Activated CD4-positive, alpha-beta T cell treated with anti-CD3 and anti-CD28 coated beads, Interleukin-2, amount 10 ng/mL, durations not matched to agents 7 days and 5 days (primary cell): ENCODE results near the gene DCUN1D2. TPM values are rescaled to one million over a fixed set of nuclear protein-coding genes. Genes with fewer than 3 reads are reported as not detected.

Experiments
- CTCF ChIA-PET: fragments of 350-600 bp; sonication (Branson Sonifier 250); formaldehyde crosslinking; loops from one replicate; lab custom pipeline; 2021; ENCODE audit warnings: antibody characterized with exemption; lab: Charles Lee
- POLR2A ChIA-PET: fragments of 350-600 bp; sonication (Branson Sonifier 250); formaldehyde crosslinking; loops from one replicate; lab custom pipeline; 2021; ENCODE audit warnings: antibody characterized with exemption; lab: Charles Lee
- DNase-seq: peaks from one replicate; pipeline ENCODE4 v3.0.0-alpha.2; 2020
- H3K27ac Mint-ChIP-seq: one replicate; pipeline ENCODE4 v1.8.0; 2021; ENCODE audit warnings: mild to moderate bottlenecking, moderate library complexity, mixed read lengths
- H3K27me3 Mint-ChIP-seq: one replicate; pipeline ENCODE4 v1.8.0; 2021; ENCODE audit warnings: mixed read lengths
- H3K36me3 Mint-ChIP-seq: one replicate; pipeline ENCODE4 v1.8.0; 2021; ENCODE audit warnings: low read depth, mixed read lengths
- H3K4me1 Mint-ChIP-seq: one replicate; pipeline ENCODE4 v1.8.0; 2021; ENCODE audit warnings: mixed read lengths
- H3K4me3 Mint-ChIP-seq: one replicate; pipeline ENCODE4 v1.8.0; 2021; ENCODE audit warnings: mild to moderate bottlenecking, moderate library complexity, mixed read lengths
- H3K9me3 Mint-ChIP-seq: one replicate; pipeline ENCODE4 v1.8.0; 2021; ENCODE audit warnings: mixed read lengths
- total RNA-seq, 2 experiments: library from RNA; stranded (reverse); gene quantifications; one replicate each; pipeline ENCODE4 v1.2.3, GENCODE V29; 2021

Gene DCUN1D2
- total RNA-seq, 2 experiments from 2014 or later: 13.9 to 20.3 TPM

GRCh38 chr13:113466383-113466782, 24.1 kb downstream of the DCUN1D2 start:
- H3K36me3 Mint-ChIP-seq: peaks cover 7% of the 10 kb centered on the region
- no peak for DNase-seq
- H3K4me3 Mint-ChIP-seq: no peak overlapping the region
- peaks cover 6% of the 10 kb centered on the region for H3K4me1 Mint-ChIP-seq
- H3K27ac Mint-ChIP-seq: no peak overlapping the region
- ChIA-PET CTCF (interaction anchor here (1.2 to 1.3 kb wide), 2 partner anchors 9 to 22 kb away, joined by 4 to 6 read pairs; no protein-coding TSS in a partner anchor), POLR2A (no interaction called here)
- H3K27me3 Mint-ChIP-seq: no peaks in the 10 kb centered on the region
- H3K9me3 Mint-ChIP-seq: no peaks in the 10 kb centered on the region

- no peaks in the 10 kb centered on the region for H3K9me3 Mint-ChIP-seq
- no peak for DNase-seq
- no peaks in the 10 kb centered on the region for H3K27me3 Mint-ChIP-seq
- H3K36me3 Mint-ChIP-seq: peaks cover 5% of the 10 kb centered on the region
- H3K4me3 Mint-ChIP-seq: no peak overlapping the region
- no peak overlapping the region for H3K27ac Mint-ChIP-seq
- POLR2A ChIA-PET: interaction anchor here (0.7 kb wide), 1 partner anchor 235 kb away, joined by 8 read pairs; no protein-coding TSS in a partner anchor
- CTCF ChIA-PET: interaction anchor here (0.6 to 1.3 kb wide), 4 partner anchors 8 to 723 kb away, joined by 3 to 6 read pairs (median 4); no protein-coding TSS in a partner anchor
- H3K4me1 Mint-ChIP-seq: peaks cover 6% of the 10 kb centered on the region
Measured at GRCh38 chr13:113465300-113465699, 25.2 kb downstream of the DCUN1D2 start.

- no peak overlapping the region for H3K27ac Mint-ChIP-seq
- no peak for DNase-seq
- no peaks in the 10 kb centered on the region for H3K9me3 Mint-ChIP-seq
- peaks cover 9% of the 10 kb centered on the region for H3K36me3 Mint-ChIP-seq
- CTCF ChIA-PET: no interaction called here
- no peak overlapping the region for H3K4me3 Mint-ChIP-seq
- POLR2A ChIA-PET: no interaction called here
- peaks cover 6% of the 10 kb centered on the region for H3K4me1 Mint-ChIP-seq
- H3K27me3 Mint-ChIP-seq: no peaks in the 10 kb centered on the region
Measured at GRCh38 chr13:113464476-113464875, 26.0 kb downstream of the DCUN1D2 start.

- H3K9me3 Mint-ChIP-seq: no peaks in the 10 kb centered on the region
Measured at GRCh38 chr13:113461022-113461751, 29.3 kb downstream of the DCUN1D2 start.

GRCh38 chr13:113460599-113460998, 29.9 kb downstream of the DCUN1D2 start:
- CTCF ChIA-PET: no interaction called here
- no peak overlapping the region for H3K27ac Mint-ChIP-seq

More at GRCh38 chr13:113461022-113461751, 29.3 kb downstream of the DCUN1D2 start:
- no peak overlapping the region for H3K4me3 Mint-ChIP-seq
- no peak overlapping the region for H3K27ac Mint-ChIP-seq
- ChIA-PET CTCF (no interaction called here), POLR2A (no interaction called here)
- DNase-seq: no peak
- no peaks in the 10 kb centered on the region for H3K27me3 Mint-ChIP-seq
- H3K36me3 Mint-ChIP-seq: peaks cover 7% of the 10 kb centered on the region
- peaks cover 6% of the 10 kb centered on the region for H3K4me1 Mint-ChIP-seq

GRCh38 chr13:113460064-113460555, 30.4 kb downstream of the DCUN1D2 start:
- H3K27ac Mint-ChIP-seq: no peak overlapping the region

More at GRCh38 chr13:113460599-113460998, 29.9 kb downstream of the DCUN1D2 start:
- Mint-ChIP-seq H3K27me3 (no peaks in the 10 kb centered on the region), H3K36me3 (peaks cover 8% of the 10 kb centered on the region), H3K4me3 (no peak overlapping the region), H3K4me1 (peaks cover 6% of the 10 kb centered on the region), H3K9me3 (no peaks in the 10 kb centered on the region)
- no peak for DNase-seq
- POLR2A ChIA-PET: no interaction called here

GRCh38 chr13:113458253-113459065, 32.1 kb downstream of the DCUN1D2 start:
- H3K36me3 Mint-ChIP-seq: peaks cover 11% of the 10 kb centered on the region
- ChIA-PET CTCF (interaction anchor here (1.0 kb wide), 1 partner anchor 35 kb away, joined by 3 read pairs; no protein-coding TSS in a partner anchor), POLR2A (no interaction called here)
- no peak for DNase-seq
- H3K4me3 Mint-ChIP-seq: no peak overlapping the region
- no peaks in the 10 kb centered on the region for H3K27me3 Mint-ChIP-seq
- H3K4me1 Mint-ChIP-seq: no peaks in the 10 kb centered on the region
- no peak overlapping the region for H3K27ac Mint-ChIP-seq
- H3K9me3 Mint-ChIP-seq: no peaks in the 10 kb centered on the region

More at GRCh38 chr13:113460064-113460555, 30.4 kb downstream of the DCUN1D2 start:
- Mint-ChIP-seq H3K27me3 (no peaks in the 10 kb centered on the region), H3K36me3 (peaks cover 11% of the 10 kb centered on the region), H3K4me1 (peaks cover under 1% of the 10 kb centered on the region), H3K4me3 (no peak overlapping the region), H3K9me3 (no peaks in the 10 kb centered on the region)
- ChIA-PET CTCF (no interaction called here), POLR2A (no interaction called here)
- DNase-seq: no peak

GRCh38 chr13:113457510-113457909, 33.0 kb downstream of the DCUN1D2 start:
- CTCF ChIA-PET: interaction anchor here (0.6 to 1.5 kb wide), 3 partner anchors 8 to 120 kb away, joined by 3 to 5 read pairs (median 4); no protein-coding TSS in a partner anchor
- no peaks in the 10 kb centered on the region for H3K4me1 Mint-ChIP-seq
- DNase-seq: no peak
- no peak overlapping the region for H3K27ac Mint-ChIP-seq
- H3K36me3 Mint-ChIP-seq: peaks cover 11% of the 10 kb centered on the region
- H3K27me3 Mint-ChIP-seq: no peaks in the 10 kb centered on the region
- POLR2A ChIA-PET: no interaction called here
- H3K4me3 Mint-ChIP-seq: no peak overlapping the region
- no peaks in the 10 kb centered on the region for H3K9me3 Mint-ChIP-seq

GRCh38 chr13:113456116-113456702, 34.3 kb downstream of the DCUN1D2 start:
- H3K4me1 Mint-ChIP-seq: no peaks in the 10 kb centered on the region
- no peaks in the 10 kb centered on the region for H3K9me3 Mint-ChIP-seq
- peak overlapping the region; percentile 36 for H3K27ac Mint-ChIP-seq
- no peaks in the 10 kb centered on the region for H3K27me3 Mint-ChIP-seq
- ChIA-PET CTCF (interaction anchor here (1.5 kb wide), 1 partner anchor 10 kb away, joined by 4 read pairs; no protein-coding TSS in a partner anchor), POLR2A (no interaction called here)
- H3K36me3 Mint-ChIP-seq: peaks cover 11% of the 10 kb centered on the region
- H3K4me3 Mint-ChIP-seq: no peak overlapping the region
- no peak for DNase-seq

- H3K27ac Mint-ChIP-seq: no peak overlapping the region
- no peak overlapping the region for H3K4me3 Mint-ChIP-seq
- POLR2A ChIA-PET: no interaction called here
- H3K36me3 Mint-ChIP-seq: peaks cover 11% of the 10 kb centered on the region
- no peaks in the 10 kb centered on the region for H3K4me1 Mint-ChIP-seq
- CTCF ChIA-PET: no interaction called here
- H3K27me3 Mint-ChIP-seq: no peaks in the 10 kb centered on the region
- no peaks in the 10 kb centered on the region for H3K9me3 Mint-ChIP-seq
- DNase-seq: no peak
Measured at GRCh38 chr13:113455384-113455783, 35.1 kb downstream of the DCUN1D2 start.

GRCh38 chr13:113454936-113455335, 35.6 kb downstream of the DCUN1D2 start:
- H3K4me1 Mint-ChIP-seq: no peaks in the 10 kb centered on the region
- no peak overlapping the region for H3K4me3 Mint-ChIP-seq
- no peaks in the 10 kb centered on the region for H3K9me3 Mint-ChIP-seq
- DNase-seq: no peak
- POLR2A ChIA-PET: no interaction called here
- H3K27ac Mint-ChIP-seq: no peak overlapping the region
- H3K27me3 Mint-ChIP-seq: no peaks in the 10 kb centered on the region
- peaks cover 8% of the 10 kb centered on the region for H3K36me3 Mint-ChIP-seq
- CTCF ChIA-PET: no interaction called here
